Vagina (tissue), 2 donors: ENCODE measurements around the gene NFASC.

ENCODE experiments used
- CTCF ChIP-seq, 3 experiments: fragments of 450-650 bp in 2 of 3; fragments of 200-600 bp in 1 of 3; sonication (generic) in 1 of 3; IDR thresholded peaks; one replicate each; pipeline ENCODE4 v1.5.1; 2017 to 2019; ENCODE audit warnings: antibody characterized with exemption in 3 of 3, mild to moderate bottlenecking in 2 of 3, moderate library complexity in 2 of 3
- POLR2A ChIP-seq, 2 donors: fragments of 450-650 bp; IDR thresholded peaks; one replicate each; pipeline ENCODE4 v1.6.1; 2017; ENCODE audit warnings: antibody characterized with exemption in 2 of 2, mild to moderate bottlenecking in 2 of 2, moderate library complexity in 2 of 2

DNA sequence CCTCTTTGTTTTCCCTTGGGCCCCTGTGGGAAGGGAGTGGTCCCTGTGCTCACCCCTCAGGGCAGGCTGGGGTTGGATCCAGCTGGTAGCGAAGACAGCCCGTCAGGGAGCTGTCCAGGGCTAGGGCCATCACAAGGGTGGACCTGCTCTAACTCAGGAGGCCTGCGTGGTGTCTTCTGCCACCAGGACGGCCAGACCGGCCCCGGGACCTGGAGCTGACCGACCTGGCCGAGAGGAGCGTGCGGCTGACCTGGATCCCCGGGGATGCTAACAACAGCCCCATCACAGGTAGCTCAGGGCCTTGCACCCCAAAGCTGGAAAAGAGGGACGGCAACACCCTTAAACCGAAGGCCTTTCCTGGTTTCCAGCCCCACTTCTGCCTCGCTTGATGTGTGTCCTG, 108.1 kb downstream of the NFASC start:
- TF ChIP-seq CTCF (IDR thresholded peaks at IDR 0.05): no peak
- TF ChIP-seq POLR2A (IDR thresholded peaks at IDR 0.05): no peak
